ENCODE measurements around the gene ATP6V1C2.
"Not testable (repeated sequence)": the region's sequence is repeated elsewhere in the genome, so short reads cannot be mapped to it uniquely, and the experiment has no call there.

The ATP6V1C2 gene

DNA sequence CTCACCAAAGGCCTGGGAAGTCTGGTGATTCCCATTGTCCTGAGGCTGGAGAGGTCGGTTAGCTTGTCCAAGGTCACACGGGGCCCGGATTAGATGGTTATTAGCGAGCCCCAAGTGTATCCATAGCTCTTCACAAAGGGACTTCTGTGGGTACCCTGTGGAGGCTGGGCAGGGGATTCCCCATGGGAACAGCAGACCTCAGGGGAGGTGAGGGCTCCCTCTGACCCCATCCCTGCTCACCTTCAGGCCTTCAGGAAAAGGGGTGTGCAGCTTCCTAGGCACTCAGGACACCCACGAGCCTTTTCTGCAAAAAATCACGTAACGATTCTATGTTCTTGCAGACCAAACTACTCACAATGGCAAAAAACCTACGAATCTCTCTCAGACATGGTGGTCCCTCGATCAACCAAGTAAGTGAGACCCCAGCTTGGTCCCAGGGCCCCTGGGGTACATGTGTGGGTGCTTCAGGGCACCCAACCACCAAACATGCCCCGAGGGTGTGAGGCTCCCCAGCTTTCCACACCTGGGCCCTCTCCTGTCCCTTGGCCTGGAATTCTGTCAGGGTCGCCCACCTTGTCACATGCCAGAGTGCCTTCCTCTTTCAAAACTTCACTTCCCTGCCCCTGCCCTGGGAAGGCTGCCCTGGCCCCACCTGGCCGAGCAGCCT lies 50.9 kb downstream of the ATP6V1C2 start:
- no peak for DNase-seq

- DNase-seq: no peak
Measured at GRCh38 chr2:10772868-10773215, 51.4 kb downstream of the ATP6V1C2 start.

DNA sequence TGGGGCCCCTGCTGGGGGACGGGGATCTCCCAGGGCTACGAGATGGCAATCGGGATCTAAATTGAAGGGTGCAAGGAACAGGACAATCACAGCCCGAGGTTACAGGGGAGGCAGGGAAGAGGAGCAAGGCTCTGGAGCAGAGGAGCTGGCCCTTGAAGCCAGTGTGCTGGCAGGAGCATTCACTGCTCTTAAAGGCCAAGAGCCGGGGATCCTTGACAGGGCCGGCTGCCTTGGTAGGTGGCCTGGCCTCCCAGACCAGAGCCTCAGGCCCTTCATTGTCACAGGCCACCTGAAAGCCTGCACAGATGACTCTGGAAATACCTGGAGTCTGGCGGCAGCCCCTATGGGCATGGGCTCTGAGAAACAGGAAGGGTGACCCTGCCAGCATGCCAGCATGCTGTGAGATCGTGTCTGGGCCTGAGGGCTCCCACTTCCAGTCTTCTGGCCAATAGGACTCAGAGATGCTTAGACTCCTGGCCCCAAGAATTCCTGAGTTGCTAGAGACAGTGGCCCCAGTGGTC lies 52.5 kb downstream of the ATP6V1C2 start:
- DNase-seq: no peak

GRCh38 chr2:10774394-10774793 lies 53.0 kb downstream of the ATP6V1C2 start:
- no peak for DNase-seq

DNA sequence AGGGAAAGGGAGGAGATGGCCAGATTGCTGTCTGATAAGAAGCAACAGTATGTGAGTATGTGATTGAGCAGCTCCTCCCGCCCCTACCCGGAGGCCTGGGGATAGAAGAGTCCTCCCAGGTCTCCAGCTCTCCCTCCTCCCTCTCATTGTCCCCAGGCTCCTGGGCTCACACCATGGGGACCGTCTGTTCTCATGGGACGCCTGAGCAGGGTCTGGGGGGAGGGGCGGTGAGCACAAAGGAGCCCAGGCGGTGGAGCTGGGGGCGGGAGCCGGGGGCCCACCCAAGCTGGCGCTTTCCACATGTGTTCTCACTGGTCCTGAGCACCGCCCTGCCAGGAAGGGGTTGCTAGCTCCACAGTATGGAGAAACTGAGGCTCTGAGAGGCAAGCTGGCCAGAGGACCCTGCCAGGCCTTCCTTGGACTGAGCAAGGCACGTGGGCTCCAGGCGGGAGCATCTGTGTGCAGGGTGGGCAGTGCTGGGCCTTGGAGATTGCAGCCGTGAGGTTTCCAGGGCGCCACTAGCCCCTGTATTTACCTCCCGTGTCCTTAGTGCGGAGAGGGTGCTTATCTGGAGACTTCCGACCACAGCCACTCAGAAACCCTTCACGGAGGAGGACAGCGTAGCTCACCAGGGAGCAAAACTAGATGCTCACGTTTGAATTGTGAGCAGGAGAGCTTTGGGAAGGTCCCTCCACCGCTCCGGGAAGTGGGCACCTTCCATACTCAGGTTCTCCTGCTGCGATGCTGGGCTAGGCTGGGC lies 53.8 kb downstream of the ATP6V1C2 start:
- no peak for DNase-seq

DNA sequence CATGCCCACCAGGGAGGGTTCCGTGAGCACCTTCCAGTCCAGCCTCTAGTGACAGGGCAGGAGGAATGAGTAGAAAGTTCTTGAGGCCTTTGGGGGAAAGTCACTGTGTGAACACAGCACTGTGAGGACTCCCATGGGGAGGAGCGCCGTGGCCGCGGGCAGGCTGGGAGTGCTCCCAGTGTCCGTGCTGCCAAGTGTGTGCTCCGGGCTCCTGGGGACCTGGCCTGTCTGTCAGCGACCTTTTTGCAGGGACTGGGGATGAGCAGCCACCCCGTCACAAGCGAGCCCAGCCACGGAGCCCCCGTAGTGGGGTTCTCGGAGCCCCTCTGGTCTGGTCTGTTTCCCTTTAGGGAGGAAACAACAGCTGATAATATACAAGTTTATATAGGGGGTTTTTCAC lies 54.4 kb downstream of the ATP6V1C2 start:
- DNase-seq: no peak

DNA sequence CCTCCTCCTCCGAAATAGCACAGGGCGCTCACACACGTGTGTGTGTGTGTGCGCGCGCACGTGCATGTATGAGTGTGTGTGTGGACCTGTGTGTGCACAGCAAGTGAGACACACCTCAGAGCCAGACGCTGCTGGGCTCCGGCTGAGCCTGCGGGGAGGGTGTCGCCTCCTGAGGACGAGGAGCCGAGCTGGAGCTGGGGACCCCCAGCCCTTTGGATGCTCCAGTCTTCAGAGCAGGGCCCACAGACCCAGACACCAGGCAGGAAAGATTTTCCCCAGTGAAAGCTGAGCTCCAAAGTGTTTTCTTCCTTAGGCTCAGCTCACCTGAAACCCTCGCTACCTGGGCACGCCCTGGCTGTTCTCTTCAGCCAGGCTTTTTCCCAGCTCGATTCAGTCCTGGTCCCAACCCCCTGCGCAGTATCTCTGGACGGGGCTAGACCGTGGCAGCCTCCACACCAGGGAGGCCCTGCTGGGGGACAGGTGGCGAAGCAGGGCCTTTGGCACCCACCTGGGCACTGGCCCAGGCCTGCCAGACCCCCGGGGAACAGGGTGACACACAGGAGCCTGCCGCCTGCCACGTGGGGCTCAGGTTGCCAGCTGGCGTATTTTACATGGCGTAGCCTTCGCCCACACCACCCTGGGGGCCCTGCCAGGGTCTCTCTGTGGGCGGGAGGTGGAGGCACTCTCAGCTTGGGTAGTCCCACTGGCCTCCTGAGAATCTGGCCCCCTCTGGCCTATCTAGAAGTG lies 55.0 kb downstream of the ATP6V1C2 start:
- DNase-seq: peak; percentile 80

GRCh38 chr2:10777111-10777841 lies 55.8 kb downstream of the ATP6V1C2 start:
- no peak for DNase-seq

- no peak for DNase-seq
Measured at GRCh38 chr2:10777842-10778723, 56.7 kb downstream of the ATP6V1C2 start.

DNA sequence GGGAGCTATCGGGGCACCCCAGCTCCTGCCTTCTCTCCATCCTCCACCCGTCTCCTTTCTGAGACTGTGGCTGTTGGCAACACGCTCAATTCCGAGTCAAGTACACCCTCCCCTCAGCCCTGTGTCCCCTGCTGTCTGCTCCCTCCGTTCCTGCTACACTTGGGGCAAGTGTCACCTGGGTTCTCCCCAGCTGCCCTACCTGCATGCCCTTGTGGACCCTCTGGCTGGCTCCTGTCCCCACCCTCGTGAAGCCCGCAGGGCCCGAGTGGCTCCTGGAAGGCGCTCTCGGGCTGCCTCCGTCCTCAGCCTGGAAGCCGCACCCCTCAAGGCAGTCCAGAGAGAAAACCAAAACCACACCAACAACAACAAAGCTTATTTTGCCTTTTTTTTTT lies 57.3 kb downstream of the ATP6V1C2 start:
- DNase-seq: no peak

DNA sequence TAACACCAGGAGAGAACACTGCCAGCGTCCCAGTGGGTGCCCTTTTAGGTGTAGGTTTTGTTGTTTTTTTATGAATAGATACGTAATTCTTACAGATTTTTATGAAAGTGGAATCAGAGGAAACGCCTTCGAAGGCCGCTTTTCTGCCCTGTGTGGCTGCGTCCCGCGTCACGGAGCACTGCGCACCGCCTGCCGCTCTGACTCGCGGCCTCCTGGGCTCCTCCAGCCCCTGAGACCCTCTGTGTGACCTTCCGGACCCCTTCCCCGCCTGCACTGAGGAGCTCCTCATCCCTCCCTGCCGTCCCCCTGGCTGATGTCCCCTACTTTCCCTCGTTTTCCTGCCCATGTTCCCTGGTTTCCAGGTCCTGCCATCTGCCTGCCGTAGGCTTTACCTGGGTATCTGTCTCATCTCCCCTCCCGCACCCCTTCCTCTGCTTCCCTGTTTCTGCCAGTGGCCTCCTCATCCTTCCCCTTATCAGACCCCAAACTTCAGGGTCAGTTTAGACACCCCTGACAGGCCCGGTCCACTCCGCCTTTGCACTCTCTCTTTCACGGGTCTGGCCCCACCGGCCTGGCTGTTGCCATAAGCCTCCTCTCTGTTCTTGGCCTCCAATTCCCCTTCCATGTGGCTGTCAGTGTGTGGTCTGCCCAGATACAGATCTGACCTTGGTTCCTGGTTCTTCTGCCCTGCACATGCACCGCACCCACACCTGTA lies 58.5 kb downstream of the ATP6V1C2 start:
- no peak for DNase-seq

DNA sequence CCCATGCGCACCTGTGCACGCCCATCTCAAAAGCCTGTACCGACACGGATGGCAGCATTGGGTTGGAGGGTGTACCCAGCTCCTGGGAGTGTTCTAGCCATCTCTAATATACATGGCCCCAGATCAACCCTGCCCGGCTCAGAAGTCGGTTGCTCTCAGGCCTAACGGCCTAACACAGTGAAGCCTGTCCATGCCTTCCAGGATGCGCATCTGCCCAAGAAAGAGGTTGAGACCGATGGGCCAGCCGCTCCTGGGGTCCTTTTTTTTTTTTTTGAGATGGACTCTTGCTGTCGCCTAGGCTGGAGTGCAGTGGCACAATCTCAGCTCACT lies 59.0 kb downstream of the ATP6V1C2 start:
- no peak for DNase-seq

- not testable (repeated sequence) for DNase-seq
Measured at GRCh38 chr2:10780821-10781220, 59.4 kb downstream of the ATP6V1C2 start.

- DNase-seq: no peak
Measured at GRCh38 chr2:10781746-10782145, 60.3 kb downstream of the ATP6V1C2 start.

GRCh38 chr2:10783421-10783820 lies 62.0 kb downstream of the ATP6V1C2 start:
- DNase-seq: no peak

DNA sequence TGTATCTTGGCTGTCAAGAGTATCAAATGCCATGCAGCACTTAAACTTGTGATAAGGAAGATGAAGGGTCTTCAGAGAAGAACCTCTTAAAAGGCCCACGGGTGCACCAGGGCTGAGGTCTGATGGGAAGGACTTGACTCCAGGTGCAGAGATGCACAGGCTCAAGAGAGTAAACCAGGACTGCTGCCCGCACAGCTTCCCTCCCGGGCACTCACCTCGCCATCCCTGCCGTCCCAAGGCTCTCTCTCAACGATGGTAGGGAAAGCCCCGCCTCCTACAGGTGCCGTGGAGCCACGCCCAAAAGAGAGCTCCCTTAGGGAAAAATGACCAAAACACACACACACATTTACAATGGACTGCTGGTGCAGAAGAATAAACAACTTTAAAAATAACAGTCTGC lies 63.3 kb downstream of the ATP6V1C2 start:
- no peak for DNase-seq

- DNase-seq: no peak
Measured at GRCh38 chr2:10785260-10785659, 63.8 kb downstream of the ATP6V1C2 start.

GRCh38 chr2:10786240-10786982 lies 65.0 kb downstream of the ATP6V1C2 start:
- no peak for DNase-seq

DNA sequence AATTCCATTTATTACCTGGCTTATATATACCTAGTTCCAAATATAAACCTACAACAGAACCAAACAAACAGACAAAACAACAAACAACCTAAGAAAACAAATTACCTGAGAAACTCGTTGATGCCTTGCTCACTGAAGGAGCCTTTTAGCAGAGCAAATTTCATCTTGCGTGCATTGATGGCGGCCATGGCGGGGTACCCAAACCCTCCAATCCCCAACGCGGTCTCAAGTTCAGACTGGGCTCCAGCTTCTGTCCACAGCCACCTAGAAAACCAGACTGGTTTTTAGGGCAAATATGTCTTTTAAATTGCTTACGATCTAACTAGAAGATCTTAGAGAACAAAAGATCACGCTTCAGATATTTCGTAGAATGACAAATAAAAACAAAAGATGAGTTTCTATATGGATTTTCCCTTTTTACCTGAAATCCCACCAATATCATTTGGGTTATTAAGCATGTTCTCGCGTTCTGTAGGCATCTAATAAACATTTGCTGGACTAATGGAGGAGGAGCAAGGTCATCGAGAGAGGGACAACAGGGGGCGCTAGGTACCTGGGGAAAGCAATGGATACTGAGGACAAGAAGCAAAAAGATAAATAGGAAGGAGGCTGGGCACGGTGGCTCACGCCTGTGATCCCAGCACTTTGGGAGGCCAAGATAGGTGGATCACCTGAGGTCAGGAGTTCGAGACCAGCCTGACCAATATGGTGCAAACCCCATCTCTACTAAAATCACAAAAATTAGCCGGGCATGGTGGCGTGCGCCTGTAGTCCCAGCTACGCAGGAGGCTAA lies 65.9 kb downstream of the ATP6V1C2 start:
- DNase-seq: no peak

DNA sequence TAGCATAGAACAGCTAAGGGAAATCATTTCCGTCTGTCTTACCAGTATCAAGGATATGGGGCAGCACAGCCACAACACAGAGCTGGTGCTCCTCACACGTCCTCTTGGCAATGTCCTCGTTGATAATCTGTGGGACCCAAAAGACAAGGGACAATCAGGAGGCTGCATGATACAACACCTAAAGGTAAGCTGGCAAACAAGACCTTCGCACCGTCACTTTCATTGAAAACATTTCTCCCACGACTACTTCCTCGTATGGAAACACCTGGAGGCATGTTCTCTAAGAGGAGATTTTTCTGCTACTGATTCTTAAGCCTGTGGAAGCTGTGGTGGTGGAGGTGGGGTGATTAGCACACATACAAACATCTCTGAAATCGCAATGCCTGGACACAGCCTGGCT lies 67.4 kb downstream of the ATP6V1C2 start:
- DNase-seq: no peak
